Renal cortex interstitium (tissue), 11 donors: ENCODE data around the gene CCDC88B. TPM values are rescaled to one million over a fixed set of nuclear protein-coding genes. Genes with fewer than 3 reads are reported as not detected.

Experiments
- DNase-seq, 11 donors: peaks; one replicate each; pipeline ENCODE4 v3.0.0-alpha.2; 2013; ENCODE audit warnings: low read depth in 9 of 11, low spot score in 4 of 11; ENCODE audit errors: extremely low read depth in 1 of 11
- polyA plus RNA-seq, 3 donors: library from polyadenylated mRNA; unstranded; fragments of 120-200 nt; gene quantifications; one replicate each; pipeline ENCODE4 v1.2.1, GENCODE V29; 2013; ENCODE audit not compliant: insufficient read length in 3 of 3

CCDC88B gene
- polyA plus RNA-seq, 3 donors, result 1.7 to 5.0 (median 3.9) TPM

- DNase-seq, result no peak
Observed at GRCh38 chr11:64390558-64390957, 50.6 kb downstream of the CCDC88B start.

- no peak for DNase-seq
Observed at GRCh38 chr11:64391839-64392238, 51.8 kb downstream of the CCDC88B start.

- no peak for DNase-seq
Observed at GRCh38 chr11:64395545-64396078, 55.6 kb downstream of the CCDC88B start.

- peak in 1 of 11 donors; percentile 35 for DNase-seq
Observed at GRCh38 chr11:64396079-64396591, 56.1 kb downstream of the CCDC88B start.

GRCh38 chr11:64400102-64400501, 60.1 kb downstream of the CCDC88B start:
- DNase-seq, result no peak

- no peak for DNase-seq
Observed at GRCh38 chr11:64400667-64401066, 60.7 kb downstream of the CCDC88B start.

- no peak for DNase-seq
Observed at GRCh38 chr11:64401775-64402174, 61.8 kb downstream of the CCDC88B start.

GRCh38 chr11:64403106-64403505, 63.1 kb downstream of the CCDC88B start:
- DNase-seq, result no peak

- DNase-seq, result peak in 3 of 11 donors; percentile 40 to 58 (median 56)
Observed at GRCh38 chr11:64406221-64406946, 66.4 kb downstream of the CCDC88B start.

Other genes with a start within 250 kb of the CCDC88B start
- gene MACROD1, start 174.1 kb upstream of the CCDC88B start, polyA plus RNA-seq, result 10 to 100 TPM; 13.4 to 19.5 (median 17.8) TPM
- 100 to 1,000 TPM; 173 to 197 (median 188) TPM for gene STIP1, start 154.0 kb upstream of the CCDC88B start, polyA plus RNA-seq
- gene FERMT3, start 133.5 kb upstream of the CCDC88B start, polyA plus RNA-seq, result 1 to 10 TPM; 4.7 to 6.5 (median 5.9) TPM
- gene TRPT1, start 114.0 kb upstream of the CCDC88B start, polyA plus RNA-seq, result 10 to 100 TPM; 45.0 to 59.9 (median 49.3) TPM
- 10 to 100 TPM; 17.7 to 32.8 (median 28.0) TPM for gene NUDT22, start 113.9 kb upstream of the CCDC88B start, polyA plus RNA-seq
- 10 to 100 TPM; 56.1 to 76.7 (median 63.6) TPM for gene DNAJC4, start 109.7 kb upstream of the CCDC88B start, polyA plus RNA-seq
- gene VEGFB, start 105.6 kb upstream of the CCDC88B start, polyA plus RNA-seq, result 10 to 100 TPM; 83.8 to 99.3 (median 95.3) TPM
- gene FKBP2, start 99.1 kb upstream of the CCDC88B start, polyA plus RNA-seq, result 100 to 1,000 TPM in 2 of 3 donors, 10 to 100 TPM in 1; 74.5 to 111 (median 102) TPM
- 10 to 100 TPM; 59.6 to 85.8 (median 69.1) TPM for gene PPP1R14B, start 93.3 kb upstream of the CCDC88B start, polyA plus RNA-seq
- gene PLCB3, start 88.7 kb upstream of the CCDC88B start, polyA plus RNA-seq, result 10 to 100 TPM; 11.6 to 17.7 (median 15.1) TPM
- gene BAD, start 55.5 kb upstream of the CCDC88B start, polyA plus RNA-seq, result 10 to 100 TPM; 36.7 to 58.9 (median 54.2) TPM
- gene GPR137, start 54.4 kb upstream of the CCDC88B start, polyA plus RNA-seq, result 10 to 100 TPM; 27.2 to 42.7 (median 42.7) TPM
- under 1 TPM in 1 of 3 donors, not detected in 2; 0.11 TPM for gene KCNK4, start 48.9 kb upstream of the CCDC88B start, polyA plus RNA-seq
- gene CATSPERZ, start 39.8 kb upstream of the CCDC88B start, polyA plus RNA-seq, result under 1 TPM in 1 of 3 donors, not detected in 2; 0.47 TPM
- gene ESRRA, start 34.7 kb upstream of the CCDC88B start, polyA plus RNA-seq, result 10 to 100 TPM; 16.6 to 30.5 (median 26.3) TPM
- 100 to 1,000 TPM; 203 to 244 (median 219) TPM for gene TRMT112, start 22.6 kb upstream of the CCDC88B start, polyA plus RNA-seq
- 100 to 1,000 TPM; 161 to 233 (median 207) TPM for gene PRDX5, start 22.1 kb upstream of the CCDC88B start, polyA plus RNA-seq
- gene RPS6KA4, start 19.0 kb downstream of the CCDC88B start, polyA plus RNA-seq, result 10 to 100 TPM in 2 of 3 donors, 1 to 10 TPM in 1; 6.7 to 13.9 (median 12.6) TPM
- gene SLC22A11, start 215.7 kb downstream of the CCDC88B start, polyA plus RNA-seq, result 10 to 100 TPM; 23.1 to 40.3 (median 24.2) TPM